ENCODE results near the gene FNDC3B. TPM values are rescaled to one million over a fixed set of nuclear protein-coding genes. Genes with fewer than 3 reads are reported as not detected.

The FNDC3B gene
- total RNA-seq, 2 experiments from 2014 or later = 11.5 to 12.3 TPM

GRCh38 chr3:172164620-172165362 is 125.4 kb downstream of the FNDC3B start:
- no peak overlapping the region for H3K4me3 Mint-ChIP-seq
- no peaks in the 10 kb centered on the region for H3K9me3 Mint-ChIP-seq (ENCODE audit: insufficient read depth)
- DNase-seq = no peak
- H3K27ac Mint-ChIP-seq = no peak overlapping the region
- no peaks in the 10 kb centered on the region for H3K36me3 Mint-ChIP-seq (ENCODE audit: low read depth)
- ChIA-PET POLR2A (no interaction called here), CTCF (no interaction called here)
- no peaks in the 10 kb centered on the region for H3K27me3 Mint-ChIP-seq (ENCODE audit: low read depth)
- H3K4me1 Mint-ChIP-seq (ENCODE audit: low read depth) = peaks cover 5% of the 10 kb centered on the region
- no peak for ATAC-seq

GRCh38 chr3:172166261-172166660 is 126.9 kb downstream of the FNDC3B start:
- no peaks in the 10 kb centered on the region for H3K9me3 Mint-ChIP-seq (ENCODE audit: insufficient read depth)
- CTCF ChIA-PET = no interaction called here
- peaks cover 5% of the 10 kb centered on the region for H3K4me1 Mint-ChIP-seq (ENCODE audit: low read depth)
- no peak overlapping the region for H3K4me3 Mint-ChIP-seq
- no peaks in the 10 kb centered on the region for H3K36me3 Mint-ChIP-seq (ENCODE audit: low read depth)
- no peak overlapping the region for H3K27ac Mint-ChIP-seq
- no peaks in the 10 kb centered on the region for H3K27me3 Mint-ChIP-seq (ENCODE audit: low read depth)
- DNase-seq (no peak), ATAC-seq (no peak)
- POLR2A ChIA-PET = no interaction called here

GRCh38 chr3:172166890-172167289 is 127.5 kb downstream of the FNDC3B start:
- ATAC-seq = no peak
- Mint-ChIP-seq H3K4me1 (ENCODE audit: low read depth) (peaks cover 5% of the 10 kb centered on the region), H3K4me3 (no peak overlapping the region), H3K9me3 (ENCODE audit: insufficient read depth) (no peaks in the 10 kb centered on the region), H3K27ac (no peak overlapping the region), H3K36me3 (ENCODE audit: low read depth) (no peaks in the 10 kb centered on the region), H3K27me3 (ENCODE audit: low read depth) (no peaks in the 10 kb centered on the region)
- ChIA-PET POLR2A (no interaction called here), CTCF (no interaction called here)
- DNase-seq = no peak

- POLR2A ChIA-PET = no interaction called here
- Mint-ChIP-seq H3K27me3 (ENCODE audit: low read depth) (no peaks in the 10 kb centered on the region), H3K4me1 (ENCODE audit: low read depth) (peaks cover 5% of the 10 kb centered on the region), H3K36me3 (ENCODE audit: low read depth) (no peaks in the 10 kb centered on the region), H3K27ac (no peak overlapping the region), H3K9me3 (ENCODE audit: insufficient read depth) (no peaks in the 10 kb centered on the region), H3K4me3 (no peak overlapping the region)
- CTCF ChIA-PET = no interaction called here
- ATAC-seq = no peak
- no peak for DNase-seq
Observed at GRCh38 chr3:172167892-172168648, 128.7 kb downstream of the FNDC3B start.

GRCh38 chr3:172170073-172170709 is 130.8 kb downstream of the FNDC3B start:
- no peak overlapping the region for H3K27ac Mint-ChIP-seq
- H3K4me1 Mint-ChIP-seq (ENCODE audit: low read depth) = peaks cover 5% of the 10 kb centered on the region
- ATAC-seq (no peak), DNase-seq (no peak)
- H3K27me3 Mint-ChIP-seq (ENCODE audit: low read depth) = no peaks in the 10 kb centered on the region
- ChIA-PET POLR2A (no interaction called here), CTCF (interaction anchor here (1.7 kb wide), 1 partner anchor 496 kb away, joined by 3 read pairs; no protein-coding TSS in a partner anchor)
- no peak overlapping the region for H3K4me3 Mint-ChIP-seq
- H3K36me3 Mint-ChIP-seq (ENCODE audit: low read depth) = no peaks in the 10 kb centered on the region
- no peaks in the 10 kb centered on the region for H3K9me3 Mint-ChIP-seq (ENCODE audit: insufficient read depth)

- no peak for DNase-seq
- no peak overlapping the region for H3K27ac Mint-ChIP-seq
- no peak for ATAC-seq
- H3K27me3 Mint-ChIP-seq (ENCODE audit: low read depth) = no peaks in the 10 kb centered on the region
- H3K9me3 Mint-ChIP-seq (ENCODE audit: insufficient read depth) = no peaks in the 10 kb centered on the region
- CTCF ChIA-PET = interaction anchor here (1.7 kb wide), 1 partner anchor 496 kb away, joined by 3 read pairs; no protein-coding TSS in a partner anchor
- H3K4me1 Mint-ChIP-seq (ENCODE audit: low read depth) = peaks cover 5% of the 10 kb centered on the region
- H3K4me3 Mint-ChIP-seq = no peak overlapping the region
- H3K36me3 Mint-ChIP-seq (ENCODE audit: low read depth) = no peaks in the 10 kb centered on the region
- POLR2A ChIA-PET = no interaction called here
Observed at GRCh38 chr3:172170841-172171240, 131.5 kb downstream of the FNDC3B start.

GRCh38 chr3:172171396-172172075 is 132.2 kb downstream of the FNDC3B start:
- H3K36me3 Mint-ChIP-seq (ENCODE audit: low read depth) = no peaks in the 10 kb centered on the region
- H3K9me3 Mint-ChIP-seq (ENCODE audit: insufficient read depth) = no peaks in the 10 kb centered on the region
- no peak overlapping the region for H3K27ac Mint-ChIP-seq
- ATAC-seq (no peak), DNase-seq (no peak)
- H3K27me3 Mint-ChIP-seq (ENCODE audit: low read depth) = no peaks in the 10 kb centered on the region
- ChIA-PET POLR2A (no interaction called here), CTCF (no interaction called here)
- H3K4me3 Mint-ChIP-seq = no peak overlapping the region
- peaks cover 5% of the 10 kb centered on the region for H3K4me1 Mint-ChIP-seq (ENCODE audit: low read depth)

GRCh38 chr3:172173316-172174254 is 134.2 kb downstream of the FNDC3B start:
- H3K36me3 Mint-ChIP-seq (ENCODE audit: low read depth) = no peaks in the 10 kb centered on the region
- ATAC-seq = no peak
- H3K9me3 Mint-ChIP-seq (ENCODE audit: insufficient read depth) = no peaks in the 10 kb centered on the region
- no peak overlapping the region for H3K4me3 Mint-ChIP-seq
- ChIA-PET POLR2A (no interaction called here), CTCF (interaction anchor here (1.4 kb wide), 1 partner anchor 10 kb away, joined by 4 read pairs; no protein-coding TSS in a partner anchor)
- no peak overlapping the region for H3K27ac Mint-ChIP-seq
- no peak for DNase-seq
- H3K27me3 Mint-ChIP-seq (ENCODE audit: low read depth) = no peaks in the 10 kb centered on the region
- peaks cover 5% of the 10 kb centered on the region for H3K4me1 Mint-ChIP-seq (ENCODE audit: low read depth)

- no peak overlapping the region for H3K27ac Mint-ChIP-seq
- H3K9me3 Mint-ChIP-seq (ENCODE audit: insufficient read depth) = no peaks in the 10 kb centered on the region
- H3K4me3 Mint-ChIP-seq = no peak overlapping the region
- CTCF ChIA-PET = interaction anchor here (1.4 kb wide), 1 partner anchor 12 kb away, joined by 4 read pairs; no protein-coding TSS in a partner anchor
- no peaks in the 10 kb centered on the region for H3K27me3 Mint-ChIP-seq (ENCODE audit: low read depth)
- no peak for ATAC-seq
- no peaks in the 10 kb centered on the region for H3K36me3 Mint-ChIP-seq (ENCODE audit: low read depth)
- POLR2A ChIA-PET = no interaction called here
- H3K4me1 Mint-ChIP-seq (ENCODE audit: low read depth) = no peaks in the 10 kb centered on the region
- no peak for DNase-seq
Observed at GRCh38 chr3:172174513-172175253, 135.3 kb downstream of the FNDC3B start.

GRCh38 chr3:172175254-172175599 is 135.8 kb downstream of the FNDC3B start:
- Mint-ChIP-seq H3K27me3 (ENCODE audit: low read depth) (no peaks in the 10 kb centered on the region), H3K9me3 (ENCODE audit: insufficient read depth) (no peaks in the 10 kb centered on the region), H3K27ac (no peak overlapping the region), H3K4me1 (ENCODE audit: low read depth) (no peaks in the 10 kb centered on the region), H3K4me3 (no peak overlapping the region), H3K36me3 (ENCODE audit: low read depth) (no peaks in the 10 kb centered on the region)
- CTCF ChIA-PET = no interaction called here
- no peak for ATAC-seq
- POLR2A ChIA-PET = no interaction called here
- DNase-seq = no peak

All from activated CD8-positive, alpha-beta T cell treated with anti-CD3 and anti-CD28 coated beads, Interleukin-2, amount 10 ng/mL, durations not matched to agents 7 days and 5 days (primary cell).